Transverse colon (tissue), 3 donors: ENCODE measurements around the gene IBA57.

Experiments used
- CTCF ChIP-seq, 5 experiments: fragments of 200-600 bp in 3 of 5; fragments of 450-650 bp in 2 of 5; sonication (generic) in 3 of 5; IDR thresholded peaks; 1 replicate in 2 of 5; 2 replicates in 3 of 5; pipeline ENCODE4 v1.5.1; 2016 to 2017; ENCODE audit warnings: antibody characterized with exemption in 5 of 5, inconsistent platforms in 3 of 5, mild to moderate bottlenecking in 2 of 5, moderate library complexity in 1 of 5
- POLR2A ChIP-seq: fragments of 450-650 bp; IDR thresholded peaks from one replicate; pipeline ENCODE4 v1.6.1; 2016; ENCODE audit warnings: antibody characterized with exemption, mild to moderate bottlenecking, moderate library complexity

- TF ChIP-seq CTCF (IDR thresholded peaks at IDR 0.05) (no peak), POLR2A (no peak)
Measured at GRCh38 chr1:228141226-228142044, 24.2 kb upstream of the IBA57 start.
